HepG2 (cell line): ENCODE results near the gene MPIG6B. TPM values are rescaled to one million over a fixed set of nuclear protein-coding genes. Genes with fewer than 3 reads are reported as not detected.

ENCODE experiments used
- ATAC-seq: fragments of 200-7000 bp; cut with Tn5 transposase; 3 replicates; pipeline ENCODE4 v1.9.1; 2020; ENCODE audit warnings: mild to moderate bottlenecking, moderate library complexity
- BruUV-seq: library from RNA; stranded (reverse); fragments of 400-500 nt; replicated peaks from 2 replicates; lab custom pipeline; 2021; lab: Mats Ljungman, UMichigan
- CTCF ChIA-PET: fragments of 300-600 bp; formaldehyde crosslinking; extraction: SDS; loops from one replicate; lab custom pipeline; 2021; ENCODE audit warnings: low total read pairs, inconsistent platforms, low intra/inter-chr PET ratio; lab: Yijun Ruan, JAX
- POLR2A ChIA-PET: fragments of 350-600 bp; sonication (Branson Sonifier 250); formaldehyde crosslinking; loops from one replicate; lab custom pipeline; 2020; ENCODE audit warnings: antibody characterized with exemption, inconsistent platforms; lab: Yijun Ruan, JAX
- DNase-seq: peaks from one replicate; pipeline ENCODE4 v3.0.0-alpha.2; 2015; ENCODE audit warnings: low spot score
- FAIRE-seq: peaks from 3 replicates; lab custom pipeline; 2011; peaks lifted over from hg19 to GRCh38; lab: Jason Lieb, UNC
- H2AFZ ChIP-seq: one replicate; pipeline ENCODE4 v1.6.1; 2011; ENCODE audit warnings: low read length, inconsistent platforms
- H3K27ac ChIP-seq: fragments of 300-600 bp; 3 replicates; pipeline ENCODE4 v1.8.0; 2011; ENCODE audit warnings: mixed run types, mild to moderate bottlenecking, mixed read lengths, low read length, inconsistent platforms; ENCODE audit not compliant: insufficient read depth; ENCODE audit errors: extremely low read length
- H3K27me3 ChIP-seq, 2 experiments: fragments of 200-600 bp in 1 of 2; 2 replicates in 1 of 2; 3 replicates in 1 of 2; pipeline versions ENCODE4 v1.6.0 to v1.8.0; 2011; ENCODE audit warnings: low read length in 2 of 2, mild to moderate bottlenecking in 2 of 2, moderate library complexity in 2 of 2, inconsistent platforms in 1 of 2; ENCODE audit not compliant: insufficient read depth in 2 of 2, control insufficient read depth in 1 of 2
- H3K36me3 ChIP-seq, 2 experiments: fragments of 200-600 bp in 1 of 2; replicated peaks in 1 of 2; 2 replicates in 1 of 2; 3 replicates in 1 of 2; pipeline versions ENCODE4 v1.5.1 to v1.8.0; 2011; ENCODE audit warnings: low read length in 2 of 2, inconsistent platforms in 1 of 2; ENCODE audit not compliant: insufficient read depth in 2 of 2, control insufficient read depth in 1 of 2
- H3K4me1 ChIP-seq: 2 replicates; pipeline ENCODE4 v1.5.1; 2012; ENCODE audit warnings: low read length, inconsistent platforms; ENCODE audit not compliant: insufficient read depth
- H3K4me2 ChIP-seq: 2 replicates; pipeline ENCODE4 v1.6.0; 2011; ENCODE audit warnings: low read depth, low read length, inconsistent platforms
- H3K4me3 ChIP-seq, 3 experiments: fragments of 200-600 bp in 1 of 3; sonication (generic), shearing (Covaris generic) in 1 of 3; replicated peaks in 1 of 3; 2 replicates each; pipeline ENCODE4 v1.5.1; 2011 to 2016; ENCODE audit warnings: low read length in 3 of 3, inconsistent platforms in 2 of 3, low read depth in 2 of 3, mild to moderate bottlenecking in 2 of 3, control low read depth in 1 of 3, mixed read lengths in 1 of 3; ENCODE audit not compliant: insufficient read depth in 1 of 3
- H3K79me2 ChIP-seq: one replicate; pipeline ENCODE4 v1.6.1; 2011; ENCODE audit warnings: low read length, inconsistent platforms; ENCODE audit not compliant: insufficient read depth
- H3K9ac ChIP-seq: 2 replicates; pipeline ENCODE4 v1.6.0; 2011; ENCODE audit warnings: mild to moderate bottlenecking, low read depth, low read length, inconsistent platforms; ENCODE audit not compliant: insufficient read depth
- H3K9me3 ChIP-seq: 2 replicates; pipeline ENCODE4 v1.5.1; 2012; ENCODE audit warnings: mild to moderate bottlenecking, low read length
- H4K20me1 ChIP-seq: 2 replicates; pipeline ENCODE4 v1.6.0; 2011; ENCODE audit warnings: inconsistent platforms, mild to moderate bottlenecking, low read length, moderate library complexity; ENCODE audit not compliant: insufficient read depth
- FOSL2 ChIP-seq: sonication (generic); formaldehyde crosslinking; IDR thresholded peaks from 2 replicates; pipeline ENCODE4 v1.4.0; 2020; ENCODE audit warnings: missing genetic modification reagents
- HNF4G ChIP-seq, 2 experiments: sonication (generic) in 1 of 2; formaldehyde crosslinking in 1 of 2; IDR thresholded peaks; 2 replicates each; pipeline versions ENCODE4 v1.4.0 to v1.6.1; 2011 to 2020; ENCODE audit warnings: borderline replicate concordance in 2 of 2, low read depth in 2 of 2, mild to moderate bottlenecking in 2 of 2, low read length in 1 of 2, missing genetic modification reagents in 1 of 2, moderate library complexity in 1 of 2
- KAT2B ChIP-seq: fragments of 150-350 bp; IDR thresholded peaks from 2 replicates; pipeline ENCODE4 v1.6.1; 2014; ENCODE audit warnings: low read depth, low read length, borderline replicate concordance
- MIXL1 ChIP-seq: IDR thresholded peaks from 2 replicates; pipeline ENCODE4 v1.6.1; 2016
- MTA3 ChIP-seq: sonication (generic); formaldehyde crosslinking; IDR thresholded peaks from 2 replicates; pipeline ENCODE4 v1.4.0; 2020; ENCODE audit warnings: missing genetic modification reagents
- NFATC3 ChIP-seq: sonication (generic); formaldehyde crosslinking; IDR thresholded peaks from 2 replicates; pipeline ENCODE4 v1.5.1; 2020; ENCODE audit warnings: mild to moderate bottlenecking, missing genetic modification reagents
- POLR2G ChIP-seq: fragments of 200-400 bp; formaldehyde crosslinking; IDR thresholded peaks from 2 replicates; pipeline ENCODE4 v1.6.1; 2018; ENCODE audit warnings: mild to moderate bottlenecking, low read depth, low read length, moderate library complexity
- RXRB ChIP-seq: IDR thresholded peaks from 2 replicates; pipeline ENCODE4 v1.6.1; 2016; ENCODE audit warnings: borderline replicate concordance, missing genetic modification reagents, missing compliant biosample characterization
- SMYD3 ChIP-seq: sonication (generic); formaldehyde crosslinking; IDR thresholded peaks from 2 replicates; pipeline ENCODE4 v1.8.1; 2023; ENCODE audit warnings: mild to moderate bottlenecking, missing genetic modification reagents
- SYNCRIP ChIP-seq: fragments of 200-400 bp; formaldehyde crosslinking; IDR thresholded peaks from 2 replicates; pipeline ENCODE4 v1.6.1; 2018; ENCODE audit warnings: mild to moderate bottlenecking, low read depth, low read length; ENCODE audit not compliant: insufficient read depth
- ZBTB3 ChIP-seq: sonication (generic); formaldehyde crosslinking; IDR thresholded peaks from 2 replicates; pipeline ENCODE4 v1.4.0; 2020; ENCODE audit warnings: low read depth, mild to moderate bottlenecking, moderate library complexity, missing genetic modification reagents, borderline replicate concordance
- ZFYVE20 ChIP-seq: sonication (generic); formaldehyde crosslinking; IDR thresholded peaks from 2 replicates; pipeline ENCODE4 v1.8.0; 2023; ENCODE audit warnings: low read depth, mild to moderate bottlenecking, moderate library complexity, missing genetic modification reagents, borderline replicate concordance
- ZNF382 ChIP-seq: sonication (generic); formaldehyde crosslinking; IDR thresholded peaks from 2 replicates; pipeline ENCODE4 v1.5.0; 2020; ENCODE audit warnings: missing genetic modification reagents, mild to moderate bottlenecking, borderline replicate concordance
- ZNF572 ChIP-seq: sonication (generic); formaldehyde crosslinking; IDR thresholded peaks from 2 replicates; pipeline ENCODE4 v1.5.1; 2020; ENCODE audit warnings: mild to moderate bottlenecking, missing genetic modification reagents
- ZNF614 ChIP-seq: IDR thresholded peaks from 2 replicates; pipeline ENCODE4 v1.6.1; 2018; ENCODE audit warnings: missing biosample characterization, missing genetic modification reagents, inconsistent platforms, borderline replicate concordance
- ZSCAN25 ChIP-seq: sonication (generic); formaldehyde crosslinking; IDR thresholded peaks from 2 replicates; pipeline ENCODE4 v1.8.0; 2022; ENCODE audit warnings: mild to moderate bottlenecking, missing genetic modification reagents
- WGBS: methylation state at CpG from one replicate; pipeline ENCODE4 v1.1.6; 2017; ENCODE audit warnings: low lambda C conversion rate; 5-methylcytosine and 5-hydroxymethylcytosine counted together
- in situ Hi-C: cut with HindIII; loops from 2 replicates; pipeline ENCODE4 v1.10.0; 2017; ENCODE audit warnings: low pct_unique_long_range_greater_than_20kb; ENCODE audit not compliant: extremely low pct_ligation_motif_present
- intact Hi-C: fragments of 100-400 bp; cut with micrococcal nuclease; formaldehyde crosslinking; loops from one replicate; pipeline ENCODE4 v1.10.0; 2022; ENCODE audit not compliant: unreplicated experiment
- polyA plus RNA-seq, 8 experiments: library from polyadenylated mRNA; depleted of rRNA in 3 of 8; stranded (reverse) in 7 of 8; unstranded in 1 of 8; fragments of >200 nt; fragmentation: Illumina TruSeq in 4 of 8; extraction: Trizol in 4 of 8; gene quantifications; 2 replicates each; pipeline versions ENCODE4 v1.2.1 to v1.2.3, GENCODE V29; 2011 to 2016; ENCODE audit warnings: low read depth in 4 of 8, missing spikeins in 1 of 8, mixed read lengths in 1 of 8; ENCODE audit not compliant: insufficient read depth in 1 of 8
- total RNA-seq, 5 experiments: library from RNA; depleted of rRNA; stranded (reverse); fragments of >200 nt; fragmentation: Illumina TruSeq; extraction: Trizol; gene quantifications; 2 replicates each; pipeline ENCODE4 v1.2.3, GENCODE V29; 2016; ENCODE audit warnings: low read depth in 1 of 5
- TF ChIP-seq, protein P1 (sequence below): sonication (generic); formaldehyde crosslinking; IDR thresholded peaks from 2 replicates; pipeline ENCODE4 v1.5.0; 2020; ENCODE audit warnings: missing genetic modification reagents
- TF ChIP-seq, protein P2 (sequence below): sonication (generic); formaldehyde crosslinking; IDR thresholded peaks from 2 replicates; pipeline ENCODE4 v1.4.0; 2020; ENCODE audit warnings: missing genetic modification reagents, borderline replicate concordance

MPIG6B gene
- total and polyA plus RNA-seq, 2 of the 13 experiments (the other 11 are each of a cell fraction or from before 2014, with no cell fraction given), result not detected

DNA sequence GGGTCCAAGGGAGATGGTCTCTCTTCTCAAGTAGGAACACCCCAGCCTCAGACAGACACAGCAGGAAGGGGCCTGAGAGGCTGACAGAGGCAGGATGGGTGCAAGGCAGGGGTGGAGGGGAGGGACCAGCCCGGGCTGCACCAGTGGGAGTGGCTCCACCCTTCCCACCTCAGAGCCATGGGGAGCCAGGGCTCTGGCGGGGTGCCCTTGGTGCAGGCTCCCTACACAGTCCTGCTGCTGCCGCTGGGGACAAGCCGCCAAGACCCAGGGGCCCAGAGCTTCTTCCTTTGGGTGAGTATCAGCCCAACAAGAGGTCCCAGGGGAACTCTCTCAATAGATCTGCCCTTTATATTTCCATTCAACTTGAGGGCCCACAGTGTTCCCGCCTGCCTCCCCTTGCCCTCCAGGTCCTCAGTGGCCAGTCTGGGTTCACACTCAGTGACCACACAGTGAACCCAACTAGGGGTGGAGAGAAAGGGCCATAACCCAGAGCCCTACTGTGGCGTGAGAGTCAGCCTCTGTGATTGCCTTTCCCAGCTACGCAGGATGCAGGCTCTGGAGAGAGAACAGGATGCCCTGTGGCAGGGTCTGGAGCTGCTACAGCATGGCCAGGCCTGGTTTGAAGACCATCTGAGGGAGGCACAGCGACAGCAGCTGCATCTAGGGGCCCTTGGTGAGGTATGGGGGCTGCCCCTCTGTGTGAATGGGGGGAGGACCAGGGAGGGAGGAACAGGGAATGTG is 39.9 kb downstream of the MPIG6B start (continued):
- TF ChIP-seq ZBTB3 (no peak), ZNF572 (CRISPR knock-in tag) (0 out of 2 replicates have a peak, but pooled peaks have one; percentile 61), KAT2B (no peak), MIXL1 (CRISPR knock-in tag) (no peak), HNF4G (IDR thresholded peaks at IDR 0.05; ENCODE audit: borderline replicate concordance, low read depth, low read length) (no peak), HNF4G (CRISPR knock-in tag; IDR thresholded peaks at IDR 0.05; ENCODE audit: borderline replicate concordance, low read depth) (no peak), ZNF382 (CRISPR knock-in tag) (no peak), SMYD3 (no peak), NFATC3 (CRISPR knock-in tag) (no peak), MTA3 (CRISPR knock-in tag) (no peak), ZSCAN25 (CRISPR knock-in tag) (peak; percentile 16; the same call in 1 of the 2 replicates), SYNCRIP (no peak)

DNA sequence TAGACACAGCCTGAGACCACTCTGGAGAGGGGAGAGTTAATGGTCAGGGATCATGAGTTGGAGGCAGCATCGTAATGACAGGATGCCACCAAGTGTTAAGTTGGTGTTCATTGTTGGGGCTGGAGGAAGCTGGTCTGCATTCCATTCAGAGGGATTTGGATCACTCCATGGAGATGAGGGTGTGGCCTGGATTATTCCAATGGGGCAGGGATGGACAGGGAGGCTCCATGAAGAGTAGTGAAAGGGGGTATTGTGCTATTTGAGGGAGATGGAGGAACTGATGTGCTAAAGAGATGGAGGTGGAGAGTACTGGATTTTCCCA is 40.4 kb downstream of the MPIG6B start:
- Histone ChIP-seq H3K4me1 (peaks cover 47% of the 10 kb centered on the region), H3K9me3 (no peaks in the 10 kb centered on the region), H3K79me2 (no peaks in the 10 kb centered on the region), H3K9ac (no peak overlapping the region), H3K4me2 (no peak overlapping the region), H3K27ac (no peak overlapping the region), H2AFZ (no peak overlapping the region), H3K4me3 (no peak overlapping the region), H3K36me3 (peaks cover 0 to 2% of the 10 kb centered on the region in 2 experiments; a peak in 3 of 5 replicates), H3K27me3 (no peaks in the 10 kb centered on the region), H4K20me1 (no peaks in the 10 kb centered on the region)
- ChIA-PET CTCF (no interaction called here), POLR2A (interaction anchor here (1.0 to 1.6 kb wide), 2 partner anchors 25 to 27 kb away, joined by 3 to 10 read pairs; partner anchors contain the start of gene CLIC1)
- BruUV-seq, result no TSS peak
- peak; percentile 34 for FAIRE-seq
- in situ Hi-C loops (no loop called here), intact Hi-C loops (no loop called here)
- ATAC-seq, result peak; percentile 10
- peak; percentile 68 for DNase-seq
- 20% methylated on average over 1 of the region's 1 CpG for WGBS
- TF ChIP-seq, protein P1, sequence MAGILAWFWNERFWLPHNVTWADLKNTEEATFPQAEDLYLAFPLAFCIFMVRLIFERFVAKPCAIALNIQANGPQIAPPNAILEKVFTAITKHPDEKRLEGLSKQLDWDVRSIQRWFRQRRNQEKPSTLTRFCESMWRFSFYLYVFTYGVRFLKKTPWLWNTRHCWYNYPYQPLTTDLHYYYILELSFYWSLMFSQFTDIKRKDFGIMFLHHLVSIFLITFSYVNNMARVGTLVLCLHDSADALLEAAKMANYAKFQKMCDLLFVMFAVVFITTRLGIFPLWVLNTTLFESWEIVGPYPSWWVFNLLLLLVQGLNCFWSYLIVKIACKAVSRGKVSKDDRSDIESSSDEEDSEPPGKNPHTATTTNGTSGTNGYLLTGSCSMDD, result no peak
- TF ChIP-seq ZFYVE20 (CRISPR knock-in tag) (no peak), RXRB (CRISPR knock-in tag) (peak; percentile 41; the same call in 1 of the 2 replicates), POLR2G (0 out of 2 replicates have a peak, but pooled peaks have one; percentile 34), ZNF614 (CRISPR knock-in tag) (0 out of 2 replicates have a peak, but pooled peaks have one; percentile 12), FOSL2 (CRISPR knock-in tag) (no peak)
- TF ChIP-seq, protein P2, sequence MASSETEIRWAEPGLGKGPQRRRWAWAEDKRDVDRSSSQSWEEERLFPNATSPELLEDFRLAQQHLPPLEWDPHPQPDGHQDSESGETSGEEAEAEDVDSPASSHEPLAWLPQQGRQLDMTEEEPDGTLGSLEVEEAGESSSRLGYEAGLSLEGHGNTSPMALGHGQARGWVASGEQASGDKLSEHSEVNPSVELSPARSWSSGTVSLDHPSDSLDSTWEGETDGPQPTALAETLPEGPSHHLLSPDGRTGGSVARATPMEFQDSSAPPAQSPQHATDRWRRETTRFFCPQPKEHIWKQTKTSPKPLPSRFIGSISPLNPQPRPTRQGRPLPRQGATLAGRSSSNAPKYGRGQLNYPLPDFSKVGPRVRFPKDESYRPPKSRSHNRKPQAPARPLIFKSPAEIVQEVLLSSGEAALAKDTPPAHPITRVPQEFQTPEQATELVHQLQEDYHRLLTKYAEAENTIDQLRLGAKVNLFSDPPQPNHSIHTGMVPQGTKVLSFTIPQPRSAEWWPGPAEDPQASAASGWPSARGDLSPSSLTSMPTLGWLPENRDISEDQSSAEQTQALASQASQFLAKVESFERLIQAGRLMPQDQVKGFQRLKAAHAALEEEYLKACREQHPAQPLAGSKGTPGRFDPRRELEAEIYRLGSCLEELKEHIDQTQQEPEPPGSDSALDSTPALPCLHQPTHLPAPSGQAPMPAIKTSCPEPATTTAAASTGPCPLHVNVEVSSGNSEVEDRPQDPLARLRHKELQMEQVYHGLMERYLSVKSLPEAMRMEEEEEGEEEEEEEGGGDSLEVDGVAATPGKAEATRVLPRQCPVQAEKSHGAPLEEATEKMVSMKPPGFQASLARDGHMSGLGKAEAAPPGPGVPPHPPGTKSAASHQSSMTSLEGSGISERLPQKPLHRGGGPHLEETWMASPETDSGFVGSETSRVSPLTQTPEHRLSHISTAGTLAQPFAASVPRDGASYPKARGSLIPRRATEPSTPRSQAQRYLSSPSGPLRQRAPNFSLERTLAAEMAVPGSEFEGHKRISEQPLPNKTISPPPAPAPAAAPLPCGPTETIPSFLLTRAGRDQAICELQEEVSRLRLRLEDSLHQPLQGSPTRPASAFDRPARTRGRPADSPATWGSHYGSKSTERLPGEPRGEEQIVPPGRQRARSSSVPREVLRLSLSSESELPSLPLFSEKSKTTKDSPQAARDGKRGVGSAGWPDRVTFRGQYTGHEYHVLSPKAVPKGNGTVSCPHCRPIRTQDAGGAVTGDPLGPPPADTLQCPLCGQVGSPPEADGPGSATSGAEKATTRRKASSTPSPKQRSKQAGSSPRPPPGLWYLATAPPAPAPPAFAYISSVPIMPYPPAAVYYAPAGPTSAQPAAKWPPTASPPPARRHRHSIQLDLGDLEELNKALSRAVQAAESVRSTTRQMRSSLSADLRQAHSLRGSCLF (CRISPR knock-in tag), result no peak
